IMR-90 (cell line): ENCODE results near the gene LPXN. TPM values are rescaled to one million over a fixed set of nuclear protein-coding genes. Genes with fewer than 3 reads are reported as not detected.

Source experiments
- ATAC-seq: fragments of 200-7000 bp; cut with Tn5 transposase; 2 replicates; pipeline ENCODE4 v1.9.1; 2020; ENCODE audit warnings: low read depth, mild to moderate bottlenecking, moderate library complexity
- BruUV-seq: library from RNA; stranded (reverse); fragments of 400-500 nt; replicated peaks from 2 replicates; lab custom pipeline; 2021; lab: Mats Ljungman, UMichigan
- CTCF ChIA-PET: fragments of 300-600 bp; formaldehyde crosslinking; extraction: SDS; loops from one replicate; lab custom pipeline; 2021; ENCODE audit warnings: antibody characterized with exemption; lab: Yijun Ruan, JAX
- POLR2A ChIA-PET: fragments of 300-600 bp; sonication (Branson Sonifier 250); formaldehyde crosslinking; loops from one replicate; lab custom pipeline; 2022; ENCODE audit warnings: antibody characterized with exemption; ENCODE audit not compliant: unreplicated experiment; lab: Charles Lee
- DNase-seq: peaks from one replicate; pipeline ENCODE4 v3.0.0; 2013
- H2AFZ ChIP-seq: replicated peaks from 2 replicates; pipeline ENCODE3; 2013; ENCODE audit warnings: low read length, mild to moderate bottlenecking; ENCODE audit not compliant: poor library complexity
- H2AK5ac ChIP-seq: 2 replicates; pipeline ENCODE4 v1.6.1; 2013; ENCODE audit warnings: low read depth, low read length, inconsistent platforms
- H2AK9ac ChIP-seq: replicated peaks from 2 replicates; pipeline ENCODE3; 2013; ENCODE audit warnings: mild to moderate bottlenecking, low read depth, low read length, moderate library complexity; ENCODE audit not compliant: poor library complexity
- H2BK120ac ChIP-seq: 2 replicates; pipeline ENCODE4 v1.6.1; 2013; ENCODE audit warnings: low read depth, low read length, inconsistent platforms
- H2BK15ac ChIP-seq: 3 replicates; pipeline ENCODE4 v1.6.1; 2013; ENCODE audit warnings: low read depth, low read length, inconsistent platforms
- H2BK20ac ChIP-seq: 2 replicates; pipeline ENCODE4 v1.6.1; 2013; ENCODE audit warnings: low read depth, mild to moderate bottlenecking, inconsistent platforms, low read length, moderate library complexity
- H2BK5ac ChIP-seq: 2 replicates; pipeline ENCODE4 v1.6.1; 2013; ENCODE audit warnings: mild to moderate bottlenecking, low read depth, low read length, inconsistent platforms; ENCODE audit not compliant: poor library complexity, severe bottlenecking
- H3K14ac ChIP-seq: replicated peaks from 2 replicates; pipeline ENCODE4 v1.6.1; 2013; ENCODE audit warnings: low read depth, low read length, inconsistent platforms
- H3K18ac ChIP-seq: 2 replicates; pipeline ENCODE4 v1.6.1; 2013; ENCODE audit warnings: low read depth, low read length, control low read depth
- H3K23ac ChIP-seq: 2 replicates; pipeline ENCODE4 v1.6.1; 2013; ENCODE audit warnings: low read depth, low read length, inconsistent platforms
- H3K27ac ChIP-seq: 2 replicates; pipeline ENCODE4 v1.5.1; 2013; ENCODE audit warnings: mild to moderate bottlenecking, control low read depth, low read length; ENCODE audit not compliant: insufficient read depth
- H3K27me3 ChIP-seq: 2 replicates; pipeline ENCODE4 v1.6.1; 2013; ENCODE audit warnings: low read length; ENCODE audit not compliant: control insufficient read depth, insufficient read depth
- H3K36me3 ChIP-seq: 2 replicates; pipeline ENCODE4 v1.6.1; 2013; ENCODE audit warnings: low read length, mixed read lengths; ENCODE audit not compliant: control insufficient read depth, insufficient read depth
- H3K4ac ChIP-seq: 2 replicates; pipeline ENCODE4 v1.6.1; 2013; ENCODE audit warnings: low read depth, low read length, inconsistent platforms
- H3K4me1 ChIP-seq: 2 replicates; pipeline ENCODE4 v1.6.1; 2013; ENCODE audit warnings: low read length, mixed read lengths; ENCODE audit not compliant: control insufficient read depth, insufficient read depth
- H3K4me2 ChIP-seq: 2 replicates; pipeline ENCODE4 v1.6.1; 2013; ENCODE audit warnings: low read depth, mild to moderate bottlenecking, control low read depth, low read length, moderate library complexity
- H3K4me3 ChIP-seq: 2 replicates; pipeline ENCODE4 v1.5.1; 2013; ENCODE audit warnings: low read depth, mild to moderate bottlenecking, control low read depth, low read length, moderate library complexity; ENCODE audit not compliant: insufficient read depth
- H3K56ac ChIP-seq: 2 replicates; pipeline ENCODE4 v1.6.1; 2013; ENCODE audit warnings: low read length, inconsistent platforms; ENCODE audit not compliant: insufficient read depth; ENCODE audit errors: extremely low read depth
- H3K79me1 ChIP-seq, 2 experiments: 2 replicates each; pipeline ENCODE4 v1.6.1; 2013; ENCODE audit warnings: low read length in 2 of 2, inconsistent platforms in 1 of 2, low read depth in 1 of 2
- H3K9ac ChIP-seq: 2 replicates; pipeline ENCODE4 v1.6.1; 2013; ENCODE audit warnings: low read depth, low read length, control low read depth
- H3K9me1 ChIP-seq: 2 replicates; pipeline ENCODE4 v1.6.1; 2013; ENCODE audit warnings: low read length, inconsistent platforms; ENCODE audit not compliant: insufficient read depth
- H3K9me3 ChIP-seq: 2 replicates; pipeline ENCODE4 v1.6.1; 2013; ENCODE audit warnings: low read length; ENCODE audit not compliant: control insufficient read depth, insufficient read depth
- H4K20me1 ChIP-seq: 2 replicates; pipeline ENCODE4 v1.6.1; 2013; ENCODE audit warnings: low read length, inconsistent platforms; ENCODE audit not compliant: insufficient read depth
- H4K5ac ChIP-seq: 2 replicates; pipeline ENCODE4 v1.6.1; 2013; ENCODE audit warnings: mild to moderate bottlenecking, low read depth, low read length, control low read depth
- H4K8ac ChIP-seq, 2 experiments: 2 replicates each; pipeline ENCODE4 v1.6.1; 2013; ENCODE audit warnings: low read depth in 2 of 2, low read length in 2 of 2, control low read depth in 1 of 2, inconsistent platforms in 1 of 2
- H4K91ac ChIP-seq: 2 replicates; pipeline ENCODE4 v1.6.1; 2013; ENCODE audit warnings: low read depth, low read length, inconsistent platforms; ENCODE audit not compliant: insufficient read depth
- CHD1 ChIP-seq: IDR thresholded peaks from 2 replicates; pipeline ENCODE4 v1.6.1; 2012; ENCODE audit warnings: low read depth, low read length, improper control_type of control experiment
- MAFK ChIP-seq: IDR thresholded peaks from 2 replicates; pipeline ENCODE4 v1.6.1; 2012; ENCODE audit warnings: low read depth, low read length, improper control_type of control experiment
- POLR2A ChIP-seq: IDR thresholded peaks from 2 replicates; pipeline ENCODE4 v1.6.1; 2012; ENCODE audit warnings: mild to moderate bottlenecking, low read depth, low read length
- RAD21 ChIP-seq: IDR thresholded peaks from 2 replicates; pipeline ENCODE4 v1.6.1; 2012; ENCODE audit warnings: low read length, improper control_type of control experiment
- SMC3 ChIP-seq: fragments of 150-350 bp; IDR thresholded peaks from 2 replicates; pipeline ENCODE4 v1.6.1; 2016; ENCODE audit warnings: low read depth, mild to moderate bottlenecking, antibody characterized with exemption, low read length, moderate library complexity
- WGBS, 2 experiments: methylation state at CpG; one replicate each; pipeline versions ENCODE4 v1.1.5 to v1.1.7; 2013; ENCODE audit warnings: missing lambda C conversion rate in 2 of 2; ENCODE audit not compliant: insufficient read length in 1 of 2; ENCODE audit errors: extremely low coverage in 2 of 2; 5-methylcytosine and 5-hydroxymethylcytosine counted together
- dilution Hi-C: fragments of 300-500 bp; cut with HindIII; formaldehyde crosslinking; loops from one replicate; pipeline ENCODE4 v1.14.3; 2018; ENCODE audit warnings: low sequenced_read_pairs; ENCODE audit not compliant: unreplicated experiment
- in situ Hi-C: fragments of 300-500 bp; cut with MboI; formaldehyde crosslinking; loops from 3 replicates; pipeline ENCODE4 v1.14.3; 2019; ENCODE audit warnings: low sequenced_read_pairs, inconsistent platforms, mixed read lengths
- intact Hi-C: fragments of 100-400 bp; cut with micrococcal nuclease; formaldehyde crosslinking; loops from 2 replicates; pipeline ENCODE4 v1.10.0; 2022
- polyA plus RNA-seq, 3 experiments: library from polyadenylated mRNA; depleted of rRNA; stranded (reverse); fragments of >200 nt; gene quantifications; 2 replicates each; pipeline ENCODE4 v1.2.3, GENCODE V29; 2012; ENCODE audit warnings: low replicate concordance in 1 of 3
- total RNA-seq: library from RNA; depleted of rRNA; stranded (reverse); fragments of >200 nt; gene quantifications from 2 replicates; pipeline ENCODE4 v1.2.3, GENCODE V29; 2012
- TF ChIP-seq, protein P1 (sequence below): conservative IDR thresholded peaks from 2 replicates; pipeline ENCODE4 v1.5.1; 2012; ENCODE audit warnings: mild to moderate bottlenecking, low read depth, low read length, improper control_type of control experiment

The LPXN gene
- total and polyA plus RNA-seq, 2 of the 4 experiments (the other 2 are of a cell fraction) = 13.4 to 15.7 TPM

DNA sequence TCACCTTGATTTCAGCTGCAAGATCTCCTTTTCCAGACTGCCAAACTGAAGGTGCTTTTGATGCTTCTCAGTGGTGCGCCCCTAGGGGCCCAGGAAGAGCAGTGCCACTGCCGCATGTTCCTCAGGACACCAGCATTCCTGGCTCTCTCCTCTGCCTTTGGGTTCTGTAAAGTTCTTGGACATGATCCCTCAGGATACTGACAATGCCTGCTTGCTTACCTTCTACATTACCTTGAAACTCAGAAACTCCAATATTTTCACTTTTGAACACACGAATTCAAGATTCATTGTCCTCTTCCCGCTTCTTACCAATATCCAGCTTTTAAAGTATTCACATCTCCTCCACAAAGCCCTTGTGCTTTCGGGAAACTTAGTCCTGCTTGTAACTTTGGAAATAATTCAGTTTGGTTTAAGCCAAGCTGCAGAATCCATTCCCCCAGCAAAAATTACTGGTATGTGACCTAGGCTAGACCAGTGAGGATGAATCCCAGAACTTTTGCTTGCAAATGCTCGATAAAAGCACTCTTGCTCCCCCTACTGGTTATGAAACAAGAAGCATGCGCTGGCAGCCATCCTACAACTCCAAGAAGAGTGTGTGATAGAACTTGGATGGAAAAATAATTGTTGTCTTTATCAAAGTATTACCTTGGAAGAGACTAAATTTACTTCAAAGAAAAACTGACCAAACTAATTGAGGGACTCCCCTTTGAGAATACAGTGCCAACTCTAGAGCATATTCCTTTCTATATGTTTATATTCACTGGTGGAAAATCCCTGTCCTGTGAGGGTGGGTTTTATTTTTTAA is 51.2 kb downstream of the LPXN start:
- Histone ChIP-seq H3K9me1 (no peaks in the 10 kb centered on the region; the same call in 1 of the 2 replicates), H2BK5ac (peak overlapping the region; percentile 85), H4K8ac (peak overlapping the region; percentile 54 to 80), H4K91ac (peak overlapping the region; percentile 74), H3K4ac (peak overlapping the region; percentile 66), H2AK5ac (peak overlapping the region; percentile 69), H3K23ac (peak overlapping the region; percentile 57; the same call in 1 of the 2 replicates), H3K14ac (0 out of 2 replicates have a peak overlapping the region, but pooled peaks have one; percentile 60), H3K18ac (peak overlapping the region; percentile 64; the same call in 1 of the 2 replicates), H3K36me3 (peaks cover 3% of the 10 kb centered on the region), H3K79me1 (no peaks in the 10 kb centered on the region), H2AFZ (peak overlapping the region; percentile 76), H2BK20ac (peak overlapping the region; percentile 83), H2BK15ac (peak overlapping the region; percentile 66; the same call in 2 of the 3 replicates), H3K4me2 (peak overlapping the region; percentile 72), H3K56ac (peak overlapping the region; percentile 43), H3K9me3 (no peaks in the 10 kb centered on the region), H2BK120ac (peak overlapping the region; percentile 78), H3K9ac (peak overlapping the region; percentile 11; the same call in 1 of the 2 replicates), H4K20me1 (no peaks in the 10 kb centered on the region), H3K4me1 (peaks cover 2% of the 10 kb centered on the region; the same call in 1 of the 2 replicates), H4K5ac (peak overlapping the region; percentile 47; the same call in 1 of the 2 replicates), H3K27me3 (no peaks in the 10 kb centered on the region), H3K4me3 (peak overlapping the region; percentile 0; the same call in 1 of the 2 replicates), H3K27ac (peak overlapping the region; percentile 47; the same call in 1 of the 2 replicates), H2AK9ac (no peak overlapping the region)
- no TSS peak for BruUV-seq
- 47% methylated on average over 3 of the region's 7 CpGs; no CpG with 5 or more reads in 1 of the 2 experiments for WGBS, 2 experiments
- intact Hi-C loops (loop anchor here (5.0 to 10.0 kb wide), 4 partner anchors 682 to 1180 kb away; partner anchors contain the start of genes YPEL4 and ZDHHC5), in situ Hi-C loops (loop anchor here (25.0 kb wide), 1 partner anchor 1037 kb away; no protein-coding TSS in a partner anchor), dilution Hi-C loops (no loop called here)
- ATAC-seq (peak; percentile 92), DNase-seq (peak; percentile 89)
- ChIA-PET POLR2A (interaction anchor here (1.0 kb wide), 1 partner anchor 497 kb away, joined by 3 read pairs; no protein-coding TSS in a partner anchor), CTCF (interaction anchor here (0.6 to 1.7 kb wide), 18 partner anchors 8 to 1031 kb away, joined by 3 to 8 read pairs (median 3); partner anchors contain the start of gene CTNND1)
- peak; percentile 74 for TF ChIP-seq RAD21
- TF ChIP-seq, protein P1, sequence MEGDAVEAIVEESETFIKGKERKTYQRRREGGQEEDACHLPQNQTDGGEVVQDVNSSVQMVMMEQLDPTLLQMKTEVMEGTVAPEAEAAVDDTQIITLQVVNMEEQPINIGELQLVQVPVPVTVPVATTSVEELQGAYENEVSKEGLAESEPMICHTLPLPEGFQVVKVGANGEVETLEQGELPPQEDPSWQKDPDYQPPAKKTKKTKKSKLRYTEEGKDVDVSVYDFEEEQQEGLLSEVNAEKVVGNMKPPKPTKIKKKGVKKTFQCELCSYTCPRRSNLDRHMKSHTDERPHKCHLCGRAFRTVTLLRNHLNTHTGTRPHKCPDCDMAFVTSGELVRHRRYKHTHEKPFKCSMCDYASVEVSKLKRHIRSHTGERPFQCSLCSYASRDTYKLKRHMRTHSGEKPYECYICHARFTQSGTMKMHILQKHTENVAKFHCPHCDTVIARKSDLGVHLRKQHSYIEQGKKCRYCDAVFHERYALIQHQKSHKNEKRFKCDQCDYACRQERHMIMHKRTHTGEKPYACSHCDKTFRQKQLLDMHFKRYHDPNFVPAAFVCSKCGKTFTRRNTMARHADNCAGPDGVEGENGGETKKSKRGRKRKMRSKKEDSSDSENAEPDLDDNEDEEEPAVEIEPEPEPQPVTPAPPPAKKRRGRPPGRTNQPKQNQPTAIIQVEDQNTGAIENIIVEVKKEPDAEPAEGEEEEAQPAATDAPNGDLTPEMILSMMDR = peak; percentile 85
- TF ChIP-seq MAFK = no peak
- TF ChIP-seq SMC3 = peak; percentile 68
- no peak for TF ChIP-seq CHD1
- 0 out of 2 replicates have a peak, but pooled peaks have one; percentile 26 for TF ChIP-seq POLR2A
